ENCODE measurements around the gene ACTL6B.

Gene ACTL6B

DNA sequence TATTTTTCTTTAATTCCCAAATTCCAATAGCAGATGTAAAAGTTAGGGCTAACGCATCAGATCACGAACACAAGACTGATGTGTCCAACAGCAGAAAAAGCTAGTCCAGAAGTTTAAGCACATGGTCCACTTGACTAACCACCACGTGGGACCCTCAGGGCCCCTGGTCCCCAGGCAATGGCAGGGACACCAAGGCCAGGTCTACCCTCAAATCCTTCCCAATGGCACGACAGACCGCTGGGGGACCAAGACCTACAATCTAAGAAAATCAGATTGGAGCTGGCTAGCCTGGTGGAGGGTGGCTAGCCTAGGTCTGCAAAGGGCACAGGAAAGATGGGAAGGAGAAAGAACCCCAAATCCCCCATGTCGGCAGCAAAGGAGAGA is 36.3 kb upstream of the ACTL6B start:
- no peak for DNase-seq (ENCODE audit: low read depth)
- peak overlapping the region; percentile 80 for H3K4me3 ChIP-seq (ENCODE audit: low read length)
- TF ChIP-seq, protein P1, sequence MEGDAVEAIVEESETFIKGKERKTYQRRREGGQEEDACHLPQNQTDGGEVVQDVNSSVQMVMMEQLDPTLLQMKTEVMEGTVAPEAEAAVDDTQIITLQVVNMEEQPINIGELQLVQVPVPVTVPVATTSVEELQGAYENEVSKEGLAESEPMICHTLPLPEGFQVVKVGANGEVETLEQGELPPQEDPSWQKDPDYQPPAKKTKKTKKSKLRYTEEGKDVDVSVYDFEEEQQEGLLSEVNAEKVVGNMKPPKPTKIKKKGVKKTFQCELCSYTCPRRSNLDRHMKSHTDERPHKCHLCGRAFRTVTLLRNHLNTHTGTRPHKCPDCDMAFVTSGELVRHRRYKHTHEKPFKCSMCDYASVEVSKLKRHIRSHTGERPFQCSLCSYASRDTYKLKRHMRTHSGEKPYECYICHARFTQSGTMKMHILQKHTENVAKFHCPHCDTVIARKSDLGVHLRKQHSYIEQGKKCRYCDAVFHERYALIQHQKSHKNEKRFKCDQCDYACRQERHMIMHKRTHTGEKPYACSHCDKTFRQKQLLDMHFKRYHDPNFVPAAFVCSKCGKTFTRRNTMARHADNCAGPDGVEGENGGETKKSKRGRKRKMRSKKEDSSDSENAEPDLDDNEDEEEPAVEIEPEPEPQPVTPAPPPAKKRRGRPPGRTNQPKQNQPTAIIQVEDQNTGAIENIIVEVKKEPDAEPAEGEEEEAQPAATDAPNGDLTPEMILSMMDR (conservative IDR thresholded peaks at IDR 0.05; ENCODE audit: low read depth, low read length): no peak

DNA sequence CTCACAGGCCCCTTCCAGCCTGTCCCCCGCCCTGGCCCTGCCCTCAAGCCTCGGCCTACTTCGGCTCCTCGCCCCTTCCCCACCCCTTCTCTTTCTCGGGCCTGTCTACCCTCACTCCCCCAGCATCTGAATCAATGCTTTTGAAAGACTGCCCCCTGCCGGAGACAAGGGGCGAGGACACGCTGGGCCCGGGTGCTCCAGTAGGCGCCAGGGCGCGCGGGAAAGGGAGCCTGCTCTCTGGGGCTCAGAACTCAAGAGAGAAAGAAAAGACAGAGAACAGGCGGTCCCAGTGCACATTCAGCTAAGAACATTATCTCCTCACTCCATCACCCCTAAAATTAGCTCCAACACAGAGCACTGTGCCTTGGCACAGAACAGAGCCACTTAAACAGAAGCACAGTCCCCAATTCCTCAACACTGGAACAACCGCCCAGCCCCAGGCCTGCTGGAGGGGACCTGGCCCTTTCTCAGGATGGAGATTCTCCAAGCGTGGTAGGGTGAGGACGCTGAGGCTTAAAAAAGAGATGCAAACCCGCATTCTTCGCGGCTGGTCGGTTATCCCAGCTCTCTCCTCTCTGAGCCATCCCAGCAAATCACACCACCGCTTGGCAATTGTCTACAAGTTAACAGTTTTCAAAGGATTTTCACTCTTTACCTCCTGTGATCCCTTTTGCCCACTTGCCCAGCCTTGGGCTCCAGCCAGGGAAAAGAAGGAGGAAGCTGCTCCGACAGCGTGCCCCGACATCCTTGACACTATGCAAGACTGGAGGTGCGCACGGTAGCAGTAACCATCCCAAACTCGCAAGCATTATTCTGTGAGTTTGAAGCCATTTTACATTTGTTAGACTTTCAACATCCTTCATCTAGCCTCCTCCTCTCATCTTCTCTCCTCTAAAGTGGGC is 35.7 kb upstream of the ACTL6B start:
- TF ChIP-seq, protein P1 (conservative IDR thresholded peaks at IDR 0.05; ENCODE audit: low read depth, low read length): peak; percentile 91
- no peak for DNase-seq (ENCODE audit: low read depth)
- H3K4me3 ChIP-seq (ENCODE audit: low read length): peak overlapping the region; percentile 80

DNA sequence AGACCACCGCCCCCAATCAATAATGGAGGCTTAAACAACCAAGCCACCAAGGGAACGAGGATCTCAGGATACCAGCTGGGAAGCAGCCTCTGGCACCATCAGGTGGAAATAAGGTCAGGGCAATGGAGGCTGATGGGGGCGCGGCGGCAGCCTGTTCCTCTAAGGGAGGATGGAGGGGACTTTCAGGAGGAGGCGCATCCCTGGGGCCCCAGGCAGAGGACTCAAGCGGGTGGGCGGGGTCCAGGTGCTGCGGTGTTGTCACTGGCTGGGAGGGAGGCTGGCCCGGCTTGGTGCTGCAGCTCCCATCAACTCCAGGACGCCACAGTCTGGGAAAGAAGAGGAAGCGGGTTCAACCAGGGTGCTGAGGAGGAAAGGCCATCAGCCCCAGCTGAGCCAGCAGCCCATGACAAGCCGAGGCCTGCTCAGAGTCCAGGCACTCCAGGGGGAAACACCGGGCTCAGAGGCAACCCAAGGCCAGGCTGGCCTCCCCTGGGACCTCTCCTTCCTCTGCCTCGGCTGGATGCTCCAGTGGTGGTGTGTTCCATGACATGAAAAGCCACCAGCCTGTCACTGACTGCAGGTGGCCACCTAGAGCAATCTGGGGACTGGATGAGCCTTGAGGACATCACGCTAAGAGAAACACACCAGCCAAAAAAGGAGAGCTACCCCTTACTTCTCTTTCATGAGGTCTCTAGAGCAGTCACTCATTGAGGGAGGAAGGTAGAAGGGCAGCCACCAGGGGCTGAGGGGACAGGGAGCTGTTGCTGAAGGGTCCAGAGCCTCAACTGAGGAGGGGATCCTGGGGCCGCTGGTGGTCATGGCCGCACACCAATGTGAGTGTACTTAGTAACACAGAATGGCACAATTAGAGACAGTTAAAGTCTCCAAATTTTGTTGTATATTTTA is 33.2 kb upstream of the ACTL6B start:
- no peak for DNase-seq (ENCODE audit: low read depth)
- TF ChIP-seq, protein P1 (conservative IDR thresholded peaks at IDR 0.05; ENCODE audit: low read depth, low read length): no peak
- H3K4me3 ChIP-seq (ENCODE audit: low read length): no peak overlapping the region

DNA sequence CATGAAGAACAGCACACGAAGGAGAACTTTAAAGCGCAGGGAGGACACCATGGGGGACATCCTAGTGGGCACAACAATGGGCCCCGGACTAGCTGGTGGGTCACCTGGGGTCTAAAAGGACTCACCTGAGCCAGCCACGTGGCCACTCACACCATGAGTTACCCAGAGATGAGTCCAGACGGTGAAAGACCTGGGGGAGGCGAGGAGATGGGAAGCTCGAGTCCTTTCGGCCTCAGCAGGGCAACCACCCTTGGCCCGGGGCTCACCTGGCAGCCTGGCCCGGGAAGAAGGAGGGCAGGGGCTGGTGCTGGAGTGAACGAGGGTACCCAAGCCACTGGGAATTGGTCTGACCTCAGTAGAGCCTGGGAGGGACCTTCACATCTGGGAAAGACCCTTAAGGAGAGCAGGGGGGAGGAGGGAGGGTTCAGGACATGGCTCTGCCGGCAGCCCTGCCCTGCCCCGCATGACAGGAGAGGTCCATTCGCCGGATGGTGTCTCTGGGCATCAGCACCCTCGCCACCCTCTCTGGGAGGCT is 32.1 kb upstream of the ACTL6B start:
- TF ChIP-seq, protein P1 (conservative IDR thresholded peaks at IDR 0.05; ENCODE audit: low read depth, low read length): no peak
- H3K4me3 ChIP-seq (ENCODE audit: low read length): no peak overlapping the region
- DNase-seq (ENCODE audit: low read depth): no peak

DNA sequence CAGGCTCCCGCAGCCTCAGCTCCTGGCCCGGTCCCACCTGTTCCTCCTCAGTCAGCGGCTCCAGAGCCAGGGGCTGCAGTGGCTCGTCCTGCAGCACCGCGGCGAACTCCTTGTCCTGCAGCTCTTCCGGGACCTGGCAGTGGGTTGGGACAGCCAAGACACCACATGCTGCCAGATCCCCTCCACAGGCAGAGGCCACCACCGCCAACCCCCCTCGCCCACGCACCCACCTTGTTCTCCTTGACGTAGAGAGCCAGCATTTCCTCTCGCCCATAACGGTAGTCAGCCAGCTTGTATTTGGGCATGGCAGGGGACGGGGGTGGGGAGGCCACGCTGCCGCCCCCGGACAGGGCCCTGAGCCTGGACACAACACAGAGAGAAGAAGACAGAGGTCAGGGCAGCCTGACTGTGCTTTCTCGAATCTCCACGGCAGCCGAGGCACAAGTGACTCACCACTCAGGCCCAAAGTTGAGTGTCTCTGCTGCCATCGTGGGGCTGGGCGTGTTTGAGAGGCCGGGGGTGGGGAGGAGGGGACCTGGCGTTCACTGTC is 31.6 kb upstream of the ACTL6B start:
- DNase-seq (ENCODE audit: low read depth): no peak
- TF ChIP-seq, protein P1 (conservative IDR thresholded peaks at IDR 0.05; ENCODE audit: low read depth, low read length): no peak
- no peak overlapping the region for H3K4me3 ChIP-seq (ENCODE audit: low read length)

DNA sequence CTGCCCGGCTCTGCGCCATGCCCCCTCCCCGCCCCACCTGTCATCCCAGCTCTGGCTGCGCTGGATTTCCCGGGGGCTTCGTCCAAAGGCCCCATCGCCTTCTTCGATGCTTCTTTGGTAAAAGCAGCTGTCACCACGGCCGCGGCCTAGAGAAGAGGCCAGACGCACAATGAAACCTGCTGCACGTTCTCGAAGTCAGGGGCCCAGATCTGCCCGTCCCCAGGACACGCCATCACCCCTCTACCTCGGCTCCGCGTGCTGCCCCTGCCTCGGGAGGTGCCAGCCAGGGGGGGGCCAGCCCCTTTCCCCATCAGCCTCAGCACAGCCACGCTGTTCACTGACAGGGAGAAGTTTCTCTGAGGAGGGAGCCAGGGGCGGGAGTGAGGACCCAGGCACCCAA is 31.0 kb upstream of the ACTL6B start:
- no peak overlapping the region for H3K4me3 ChIP-seq (ENCODE audit: low read length)
- no peak for DNase-seq (ENCODE audit: low read depth)
- TF ChIP-seq, protein P1 (conservative IDR thresholded peaks at IDR 0.05; ENCODE audit: low read depth, low read length): no peak
